GM12878 (cell line): ENCODE measurements around the gene HMCN2. TPM values are rescaled to one million over a fixed set of nuclear protein-coding genes. Genes with fewer than 3 reads are reported as not detected.

ENCODE experiments used
- ATAC-seq: fragments of 200-7000 bp; cut with Tn5 transposase; 3 replicates; pipeline ENCODE4 v1.9.1; 2020; ENCODE audit warnings: mild to moderate bottlenecking, moderate library complexity
- BruUV-seq: library from RNA; stranded (reverse); fragments of 400-500 nt; replicated peaks from 2 replicates; lab custom pipeline; 2021; lab: Mats Ljungman, UMichigan
- CTCF ChIA-PET: fragments of 300-600 bp; sonication (Branson Sonifier 250); formaldehyde crosslinking; extraction: SDS; loops from one replicate; lab custom pipeline; 2021; ENCODE audit warnings: inconsistent platforms; lab: Yijun Ruan, JAX
- POLR2A ChIA-PET: fragments of 350-600 bp; formaldehyde crosslinking; extraction: SDS; loops from one replicate; lab custom pipeline; 2021; ENCODE audit warnings: inconsistent platforms; lab: Charles Lee
- RAD21 ChIA-PET: fragments of 300-600 bp; sonication (Branson Sonifier 250); formaldehyde crosslinking; loops from one replicate; lab custom pipeline; 2023; ENCODE audit warnings: antibody characterized with exemption; ENCODE audit not compliant: unreplicated experiment; lab: Charles Lee
- SMC1A ChIA-PET: fragments of 300-600 bp; sonication (Branson Sonifier 250); formaldehyde crosslinking; loops from one replicate; lab custom pipeline; 2023; ENCODE audit not compliant: unreplicated experiment, uncharacterized antibody; lab: Charles Lee
- DNase-seq: peaks from one replicate; pipeline ENCODE4 v3.0.0-alpha.2; 2011; ENCODE audit warnings: low read depth, low spot score
- FAIRE-seq: peaks from 3 replicates; lab custom pipeline; 2011; peaks lifted over from hg19 to GRCh38; lab: Jason Lieb, UNC
- H2AFZ ChIP-seq: 2 replicates; pipeline ENCODE4 v1.6.0; 2011; ENCODE audit warnings: low read depth, low read length, control low read depth; ENCODE audit not compliant: control insufficient read depth
- H3K27ac ChIP-seq: 2 replicates; pipeline ENCODE4 v1.5.1; 2011; ENCODE audit warnings: control low read depth; ENCODE audit not compliant: control insufficient read depth, insufficient read depth
- H3K27me3 ChIP-seq, 2 experiments: replicated peaks in 1 of 2; 2 replicates each; pipeline versions ENCODE4 v1.6.0 to v1.6.1; 2011; ENCODE audit warnings: low read length in 1 of 2; ENCODE audit not compliant: control insufficient read depth in 2 of 2, insufficient read depth in 2 of 2
- H3K36me3 ChIP-seq, 2 experiments: 2 replicates each; pipeline ENCODE4 v1.5.1; 2011; ENCODE audit warnings: low read length in 1 of 2; ENCODE audit not compliant: control insufficient read depth in 2 of 2, insufficient read depth in 2 of 2
- H3K4me1 ChIP-seq: 2 replicates; pipeline ENCODE4 v1.6.1; 2011; ENCODE audit warnings: mild to moderate bottlenecking, low read length, moderate library complexity, mixed read lengths; ENCODE audit not compliant: control insufficient read depth, insufficient read depth
- H3K4me2 ChIP-seq: 2 replicates; pipeline ENCODE4 v1.6.0; 2011; ENCODE audit warnings: control low read depth; ENCODE audit not compliant: control insufficient read depth, insufficient read depth
- H3K4me3 ChIP-seq: fragments of 200-600 bp; sonication (generic); 2 replicates; pipeline ENCODE4 v1.5.1; 2016
- H3K79me2 ChIP-seq: 2 replicates; pipeline ENCODE4 v1.6.0; 2011; ENCODE audit warnings: low read length; ENCODE audit not compliant: control insufficient read depth, insufficient read depth
- H3K9ac ChIP-seq: 2 replicates; pipeline ENCODE4 v1.8.0; 2011; ENCODE audit warnings: low read length, control low read depth, mixed read lengths; ENCODE audit not compliant: control insufficient read depth, insufficient read depth
- H3K9me3 ChIP-seq: replicated peaks from 3 replicates; pipeline ENCODE4 v1.5.1; 2011; ENCODE audit warnings: mild to moderate bottlenecking, low read length; ENCODE audit not compliant: control insufficient read depth, insufficient read depth
- H4K20me1 ChIP-seq: 2 replicates; pipeline ENCODE4 v1.6.0; 2011; ENCODE audit not compliant: control insufficient read depth, insufficient read depth
- KAT2A ChIP-seq: conservative IDR thresholded peaks from 2 replicates; pipeline ENCODE4 v1.6.1; 2011; ENCODE audit warnings: low read depth, low read length; ENCODE audit not compliant: control insufficient read depth
- MYB ChIP-seq: fragments of 150-350 bp; IDR thresholded peaks from 2 replicates; pipeline ENCODE4 v1.6.1; 2014; ENCODE audit warnings: mild to moderate bottlenecking, low read depth, low read length, borderline replicate concordance
- PAX5 ChIP-seq: IDR thresholded peaks from 2 replicates; pipeline ENCODE4 v1.6.1; 2011; ENCODE audit warnings: low read depth, low read length, borderline replicate concordance
- POLR2AphosphoS2 ChIP-seq: IDR thresholded peaks from 2 replicates; pipeline ENCODE4 v1.6.1; 2011; ENCODE audit warnings: low read depth, mild to moderate bottlenecking, low read length, improper control_type of control experiment, moderate library complexity
- POLR2AphosphoS5 ChIP-seq: IDR thresholded peaks from 2 replicates; pipeline ENCODE4 v1.6.1; 2011; ENCODE audit warnings: mild to moderate bottlenecking, low read length, inconsistent platforms
- SIN3A ChIP-seq: IDR thresholded peaks from 2 replicates; pipeline ENCODE4 v1.6.1; 2012; ENCODE audit warnings: low read depth, low read length, improper control_type of control experiment
- ZBED1 ChIP-seq: IDR thresholded peaks from 2 replicates; pipeline ENCODE4 v1.6.1; 2016; ENCODE audit warnings: borderline replicate concordance
- WGBS: methylation state at CpG from one replicate; pipeline ENCODE4 v1.1.6; 2016; ENCODE audit warnings: low lambda C conversion rate; ENCODE audit not compliant: insufficient replicate concordance, insufficient coverage; ENCODE audit errors: missing lambda C conversion rate; 5-methylcytosine and 5-hydroxymethylcytosine counted together
- in situ Hi-C: fragments of 300-500 bp; cut with MboI; formaldehyde crosslinking; loops from 9 replicates; pipeline ENCODE4 v1.14.3; 2018; ENCODE audit warnings: mixed read lengths
- intact Hi-C: fragments of 100-400 bp; cut with micrococcal nuclease; formaldehyde crosslinking; loops from one replicate; pipeline ENCODE4 v1.14.2; 2022; ENCODE audit not compliant: unreplicated experiment
- polyA plus RNA-seq, 11 experiments: library from polyadenylated mRNA; depleted of rRNA in 4 of 11; unstranded in 6 of 11; stranded (reverse) in 5 of 11; fragments of >200 nt; fragmentation: Nextera tagmentation in 4 of 11; fragmentation: Illumina TruSeq in 1 of 11; extraction: Ambion mirVana in 4 of 11; extraction: Trizol in 1 of 11; gene quantifications; 1 replicate in 1 of 11; 2 replicates in 10 of 11; pipeline versions ENCODE4 v1.2.1 to v1.2.3, GENCODE V29; 2011 to 2016; ENCODE audit warnings: inconsistent platforms in 2 of 11, missing spikeins in 2 of 11, low read depth in 1 of 11
- total RNA-seq, 4 experiments: library from RNA; depleted of rRNA in 3 of 4; stranded (reverse); fragments of >200 nt in 3 of 4; fragmentation: Illumina TruSeq in 1 of 4; extraction: Trizol in 1 of 4; gene quantifications; 2 replicates each; pipeline versions ENCODE4 v1.2.1 to v1.2.3, GENCODE V29; 2013 to 2021
- TF ChIP-seq, protein P1 (sequence below): fragments of 150-350 bp; IDR thresholded peaks from 2 replicates; pipeline ENCODE4 v1.6.1; 2016; ENCODE audit warnings: low read depth, low read length
- TF ChIP-seq, protein P2 (sequence below): IDR thresholded peaks from 2 replicates; pipeline ENCODE4 v1.6.1; 2011; ENCODE audit warnings: low read depth, mild to moderate bottlenecking, low read length, moderate library complexity, borderline replicate concordance; ENCODE audit errors: extremely low read depth

HMCN2 gene
- total and polyA plus RNA-seq, 10 of the 15 experiments (the other 5 are each of a cell fraction or from before 2014, with no cell fraction given), result 0.04 TPM; not detected in 9

DNA sequence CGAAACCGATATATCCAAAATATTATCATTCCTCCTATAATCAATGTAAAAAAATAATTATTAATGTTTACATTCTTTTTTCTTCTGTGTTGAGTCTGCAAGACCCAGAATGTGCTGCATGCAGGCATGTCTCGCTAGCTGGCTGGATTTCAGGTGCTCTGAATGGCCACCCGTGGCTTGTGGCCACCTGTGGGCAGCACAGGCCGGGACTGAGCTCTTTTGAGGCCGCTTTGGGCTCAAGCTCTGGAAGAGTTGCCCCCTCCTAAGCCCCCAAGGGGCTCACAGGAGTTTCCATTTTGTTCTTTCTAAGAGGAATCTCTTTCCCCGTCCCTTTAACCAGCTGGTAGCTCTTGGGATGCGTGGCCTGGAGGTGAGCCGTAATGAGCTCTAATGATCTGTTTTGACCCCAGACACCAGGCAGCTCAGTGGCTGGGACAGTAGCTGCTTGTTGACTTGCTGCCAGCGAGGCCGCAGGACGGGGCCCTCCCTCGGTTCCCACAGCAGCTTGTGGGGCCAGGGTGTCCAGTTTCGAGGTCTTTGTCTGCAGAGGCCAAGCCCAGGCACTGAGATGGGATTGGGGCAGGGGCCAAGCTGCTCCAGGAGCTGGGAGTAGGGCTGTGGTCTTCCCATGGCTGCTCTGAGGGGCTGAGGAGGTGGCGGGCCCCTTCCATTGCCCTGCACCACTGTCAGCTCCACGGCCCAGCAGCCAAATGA, 200.0 kb downstream of the HMCN2 start:
- SMC1A ChIA-PET, result interaction anchor here (1.0 to 1.3 kb wide), 2 partner anchors 216 to 219 kb away, joined by 3 read pairs; no protein-coding TSS in a partner anchor
- intact Hi-C loops, result no loop called here
- no peaks in the 10 kb centered on the region for H4K20me1 ChIP-seq
- H3K4me2 ChIP-seq, result no peak overlapping the region
- TF ChIP-seq POLR2AphosphoS2, result no peak
- TF ChIP-seq, all 136 proteins: peak for 0
- Histone ChIP-seq H3K9me3 (no peaks in the 10 kb centered on the region), H2AFZ (no peak overlapping the region), H3K9ac (no peak overlapping the region), H3K4me3 (no peak overlapping the region), H3K27ac (no peak overlapping the region), H3K79me2 (no peaks in the 10 kb centered on the region), H3K27me3 (peaks cover 2% of the 10 kb centered on the region in 2 experiments; a peak in 3 of 4 replicates), H3K4me1 (no peaks in the 10 kb centered on the region), H3K36me3 (no peaks in the 10 kb centered on the region)
- WGBS, result 21% methylated on average over 15 of the region's 16 CpGs
- DNase-seq (no peak), FAIRE-seq (no peak), ATAC-seq (no peak)
- ChIA-PET RAD21 (no interaction called here), POLR2A (no interaction called here), CTCF (interaction anchor here (9.4 kb wide), 1 partner anchor 217 kb away, joined by 111 read pairs; no protein-coding TSS in a partner anchor)
- BruUV-seq, result no TSS peak
- in situ Hi-C loops, result no loop called here

DNA sequence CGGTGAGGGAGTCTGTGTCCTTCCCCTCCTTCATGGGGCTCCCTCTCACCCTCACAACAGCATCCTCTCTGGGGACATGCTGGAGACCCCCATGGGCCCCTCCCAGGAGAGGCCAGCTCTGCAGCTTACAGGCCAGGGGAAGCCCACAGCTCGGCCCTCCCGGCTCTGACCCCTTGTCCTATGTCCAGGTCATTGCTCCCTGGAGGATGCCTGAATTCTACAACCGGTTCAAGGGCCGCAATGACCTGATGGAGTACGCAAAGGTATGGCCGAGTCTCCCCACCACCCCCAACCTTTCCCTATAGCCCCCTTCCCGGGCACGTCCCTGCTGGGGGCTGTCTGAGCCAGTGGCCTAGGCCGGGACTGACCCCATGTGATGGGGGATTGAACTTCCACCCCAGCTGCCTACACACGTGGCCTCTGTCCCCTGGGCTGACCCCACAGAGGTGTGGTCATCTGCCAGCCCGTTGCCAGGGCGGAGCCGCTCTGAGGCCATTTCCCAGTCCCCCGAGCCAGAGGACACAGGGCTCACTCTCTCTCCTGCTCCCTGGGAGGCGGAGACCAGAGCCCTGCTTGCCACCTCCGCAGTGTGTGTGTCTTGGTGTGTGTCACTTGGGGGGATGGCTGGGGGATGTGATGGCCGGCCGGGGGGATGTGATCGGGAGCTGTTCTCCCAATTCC, 201.1 kb downstream of the HMCN2 start:
- CTCF ChIA-PET, result interaction anchor here (9.4 kb wide), 1 partner anchor 215 kb away, joined by 111 read pairs; no protein-coding TSS in a partner anchor
- H3K4me3 ChIP-seq, result no peak overlapping the region
- FAIRE-seq (no peak), DNase-seq (no peak), ATAC-seq (no peak)
- in situ Hi-C loops (no loop called here), intact Hi-C loops (no loop called here)
- no peaks in the 10 kb centered on the region for H4K20me1 ChIP-seq
- no peaks in the 10 kb centered on the region for H3K79me2 ChIP-seq
- no TSS peak for BruUV-seq
- RAD21 ChIA-PET, result no interaction called here
- H3K4me2 ChIP-seq, result no peak overlapping the region
- no peak overlapping the region for H3K27ac ChIP-seq
- H2AFZ ChIP-seq, result no peak overlapping the region
- 22% methylated on average over 20 of the region's 20 CpGs for WGBS
- peaks cover 2 to 4% of the 10 kb centered on the region in 2 experiments; a peak in 3 of 4 replicates for H3K27me3 ChIP-seq
- SMC1A ChIA-PET, result no interaction called here
- no peaks in the 10 kb centered on the region for H3K9me3 ChIP-seq
- H3K36me3 ChIP-seq, result no peaks in the 10 kb centered on the region
- POLR2A ChIA-PET, result no interaction called here
- H3K4me1 ChIP-seq, result no peaks in the 10 kb centered on the region
- H3K9ac ChIP-seq, result no peak overlapping the region
- TF ChIP-seq SIN3A, result no peak
- TF ChIP-seq POLR2AphosphoS5, result no peak
- no peak for TF ChIP-seq KAT2A
- TF ChIP-seq, protein P1, sequence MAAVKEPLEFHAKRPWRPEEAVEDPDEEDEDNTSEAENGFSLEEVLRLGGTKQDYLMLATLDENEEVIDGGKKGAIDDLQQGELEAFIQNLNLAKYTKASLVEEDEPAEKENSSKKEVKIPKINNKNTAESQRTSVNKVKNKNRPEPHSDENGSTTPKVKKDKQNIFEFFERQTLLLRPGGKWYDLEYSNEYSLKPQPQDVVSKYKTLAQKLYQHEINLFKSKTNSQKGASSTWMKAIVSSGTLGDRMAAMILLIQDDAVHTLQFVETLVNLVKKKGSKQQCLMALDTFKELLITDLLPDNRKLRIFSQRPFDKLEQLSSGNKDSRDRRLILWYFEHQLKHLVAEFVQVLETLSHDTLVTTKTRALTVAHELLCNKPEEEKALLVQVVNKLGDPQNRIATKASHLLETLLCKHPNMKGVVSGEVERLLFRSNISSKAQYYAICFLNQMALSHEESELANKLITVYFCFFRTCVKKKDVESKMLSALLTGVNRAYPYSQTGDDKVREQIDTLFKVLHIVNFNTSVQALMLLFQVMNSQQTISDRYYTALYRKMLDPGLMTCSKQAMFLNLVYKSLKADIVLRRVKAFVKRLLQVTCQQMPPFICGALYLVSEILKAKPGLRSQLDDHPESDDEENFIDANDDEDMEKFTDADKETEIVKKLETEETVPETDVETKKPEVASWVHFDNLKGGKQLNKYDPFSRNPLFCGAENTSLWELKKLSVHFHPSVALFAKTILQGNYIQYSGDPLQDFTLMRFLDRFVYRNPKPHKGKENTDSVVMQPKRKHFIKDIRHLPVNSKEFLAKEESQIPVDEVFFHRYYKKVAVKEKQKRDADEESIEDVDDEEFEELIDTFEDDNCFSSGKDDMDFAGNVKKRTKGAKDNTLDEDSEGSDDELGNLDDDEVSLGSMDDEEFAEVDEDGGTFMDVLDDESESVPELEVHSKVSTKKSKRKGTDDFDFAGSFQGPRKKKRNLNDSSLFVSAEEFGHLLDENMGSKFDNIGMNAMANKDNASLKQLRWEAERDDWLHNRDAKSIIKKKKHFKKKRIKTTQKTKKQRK, result no peak
- TF ChIP-seq ZBED1, result no peak
- no peak for TF ChIP-seq PAX5
- no peak for TF ChIP-seq MYB
- TF ChIP-seq, protein P2, sequence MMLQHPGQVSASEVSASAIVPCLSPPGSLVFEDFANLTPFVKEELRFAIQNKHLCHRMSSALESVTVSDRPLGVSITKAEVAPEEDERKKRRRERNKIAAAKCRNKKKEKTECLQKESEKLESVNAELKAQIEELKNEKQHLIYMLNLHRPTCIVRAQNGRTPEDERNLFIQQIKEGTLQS, result no peak
